NCI-H146 (cell line): ENCODE measurements around the gene THSD4.
"Not testable (repeated sequence)": the region's sequence is repeated elsewhere in the genome, so short reads cannot be mapped to it uniquely, and the experiment has no call there.

ENCODE experiments used
- DNase-seq: peaks from one replicate; lab custom pipeline; 2025; lab: John Stamatoyannopoulos, UW

THSD4 gene

DNA sequence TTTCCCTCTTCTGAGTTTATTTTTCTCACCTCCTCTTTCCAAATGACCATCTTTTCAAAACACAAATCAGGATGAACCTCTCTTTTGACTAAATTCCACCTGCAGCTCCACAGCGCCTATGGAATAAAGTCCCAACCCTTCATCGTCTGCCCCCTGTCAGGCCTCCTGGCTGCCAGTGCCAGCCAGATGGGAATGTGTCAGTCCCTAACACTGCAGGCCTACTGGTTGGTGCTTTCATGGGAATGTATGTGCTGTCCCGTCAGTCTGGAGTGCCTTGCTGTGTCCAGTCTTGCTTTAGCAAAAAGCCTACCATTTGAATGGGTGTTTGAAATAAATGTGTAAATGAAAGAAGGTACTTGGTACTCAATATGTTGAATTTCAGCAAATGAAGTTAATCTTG lies 310.1 kb downstream of the THSD4 start:
- DNase-seq = no peak

DNA sequence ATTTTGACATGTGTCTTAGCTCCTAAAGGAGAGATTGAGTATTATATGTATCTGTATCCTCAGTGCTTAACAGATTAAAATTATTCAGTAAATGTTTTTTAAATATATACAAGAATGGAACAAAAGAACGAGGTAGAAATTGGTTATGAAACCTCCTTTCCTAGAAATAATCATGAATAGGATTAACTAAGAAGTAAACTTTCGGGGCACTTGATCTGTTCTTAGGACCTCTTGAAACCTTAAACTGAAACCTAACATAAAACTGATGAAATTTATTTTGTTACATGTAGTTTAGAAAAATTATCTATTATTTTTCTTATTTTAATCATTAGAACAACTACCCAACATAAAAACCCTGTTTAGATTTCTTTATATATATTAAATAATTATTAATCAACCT lies 311.5 kb downstream of the THSD4 start:
- no peak for DNase-seq

DNA sequence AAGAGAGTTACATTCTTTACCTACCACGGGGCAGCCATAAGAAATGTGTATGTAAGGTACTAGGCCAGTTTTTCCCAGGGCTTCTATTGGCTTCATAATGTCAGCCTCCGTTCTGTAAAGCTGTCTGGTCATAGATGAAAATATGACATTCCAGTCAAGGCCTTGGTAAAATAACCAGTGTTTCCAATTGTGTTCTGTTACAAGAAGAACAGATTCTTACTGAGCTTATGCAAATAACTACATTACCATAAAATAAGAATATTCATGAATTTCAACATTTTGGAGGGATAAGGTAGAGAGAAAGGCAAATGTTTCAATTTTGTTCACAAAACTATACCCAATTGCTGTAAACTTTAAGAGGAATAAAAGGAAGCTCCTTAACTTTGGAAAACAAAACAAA lies 315.5 kb downstream of the THSD4 start:
- no peak for DNase-seq

DNA sequence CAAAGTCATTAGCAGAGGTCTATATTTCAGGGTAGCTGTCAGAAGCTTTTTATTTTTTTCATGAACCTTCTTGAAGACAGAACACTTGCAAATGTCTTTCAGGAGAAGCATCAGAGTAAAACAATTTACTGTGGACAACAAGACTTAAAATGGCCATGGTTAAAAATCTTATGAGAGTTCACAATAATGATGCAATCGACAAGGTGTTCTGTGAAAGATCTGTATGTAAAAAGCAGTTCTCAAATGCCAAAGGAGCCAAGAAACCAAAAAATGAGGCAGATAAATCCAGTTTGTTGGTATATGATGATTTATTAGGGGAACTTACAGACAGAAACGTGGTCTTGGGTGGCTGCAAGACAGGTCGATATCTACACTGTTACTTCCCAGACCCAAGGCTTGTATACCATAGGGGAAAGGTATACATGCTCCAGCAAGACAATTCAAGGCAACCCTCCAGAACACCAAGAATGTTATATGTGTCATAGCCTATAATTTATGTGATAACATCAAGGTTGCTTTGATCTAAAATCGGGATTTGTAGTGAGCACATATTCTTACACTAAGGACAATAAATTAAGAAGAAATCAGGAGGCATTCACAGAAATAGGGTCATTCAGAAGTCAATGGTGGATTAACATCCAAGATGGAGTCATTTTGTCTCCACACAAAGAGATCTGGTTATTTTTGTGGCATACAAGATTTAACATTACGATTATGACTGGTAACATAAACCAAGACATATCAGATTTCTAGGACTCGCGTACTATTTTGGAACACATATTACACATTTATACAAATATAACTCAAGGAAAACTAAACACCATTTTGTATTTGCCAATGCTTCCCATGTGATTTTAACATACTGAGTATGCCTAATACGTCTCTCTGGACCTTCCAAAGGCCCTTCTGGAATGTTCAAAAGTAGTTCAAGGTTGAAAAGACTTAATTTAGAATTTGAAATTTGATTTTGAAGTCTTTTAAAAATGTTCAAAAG lies 316.4 kb downstream of the THSD4 start:
- no peak for DNase-seq

DNA sequence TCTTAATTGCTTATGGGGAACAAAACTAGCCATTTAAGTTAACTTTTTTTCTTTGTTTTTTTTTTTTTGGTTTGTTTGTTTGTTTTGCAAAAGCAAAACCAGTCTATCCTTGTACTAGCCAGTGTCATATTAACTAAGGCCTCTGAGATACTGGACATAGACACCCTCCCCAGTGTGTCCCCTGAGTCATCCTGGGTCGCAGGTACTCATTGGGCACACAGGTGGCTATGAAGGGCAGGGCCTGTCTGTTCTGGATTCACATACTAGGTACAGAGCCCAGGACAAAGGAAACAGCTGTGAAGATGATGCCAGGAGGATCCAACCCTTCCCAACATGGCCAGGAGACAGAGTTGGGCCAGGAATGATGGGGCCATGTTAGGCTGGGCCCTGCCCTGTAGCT lies 318.1 kb downstream of the THSD4 start:
- DNase-seq = no peak

DNA sequence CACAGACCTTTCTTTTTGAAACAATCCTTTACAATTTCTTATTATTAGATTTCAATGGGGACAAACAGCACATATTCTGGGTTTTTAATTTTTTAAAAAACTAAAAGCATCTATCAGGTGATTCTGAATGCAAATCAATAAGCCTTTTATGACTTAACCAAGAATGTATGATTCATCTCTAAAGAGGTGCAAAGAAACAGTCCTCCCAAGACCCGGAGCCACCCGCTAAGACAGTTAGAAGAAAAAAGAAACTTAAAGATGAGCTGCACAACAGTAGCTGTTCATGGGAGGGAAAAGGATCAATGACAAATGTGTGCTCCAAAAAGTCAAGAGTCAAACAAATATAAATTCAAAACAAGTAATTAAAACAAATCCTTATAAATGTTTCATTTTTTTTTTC lies 319.5 kb downstream of the THSD4 start:
- no peak for DNase-seq

DNA sequence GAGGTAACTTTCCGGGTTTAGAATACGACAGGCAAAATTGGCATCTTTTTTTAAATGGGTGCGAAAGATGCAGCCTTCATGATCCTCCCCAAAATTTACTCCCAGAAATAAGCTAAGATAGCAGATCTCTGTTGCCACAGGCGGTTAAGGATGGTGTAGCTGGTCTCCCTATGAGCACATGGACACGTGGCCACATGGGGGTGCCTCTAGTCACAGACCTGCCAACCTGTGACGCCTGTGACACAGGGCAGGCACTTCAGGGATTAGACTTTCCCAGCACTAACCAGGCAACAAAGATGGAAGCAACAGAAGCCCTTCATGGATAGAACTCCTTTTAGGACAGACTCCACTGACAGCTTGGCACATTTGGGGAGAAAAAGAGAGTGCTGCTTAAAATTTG lies 320.3 kb downstream of the THSD4 start:
- DNase-seq = no peak

DNA sequence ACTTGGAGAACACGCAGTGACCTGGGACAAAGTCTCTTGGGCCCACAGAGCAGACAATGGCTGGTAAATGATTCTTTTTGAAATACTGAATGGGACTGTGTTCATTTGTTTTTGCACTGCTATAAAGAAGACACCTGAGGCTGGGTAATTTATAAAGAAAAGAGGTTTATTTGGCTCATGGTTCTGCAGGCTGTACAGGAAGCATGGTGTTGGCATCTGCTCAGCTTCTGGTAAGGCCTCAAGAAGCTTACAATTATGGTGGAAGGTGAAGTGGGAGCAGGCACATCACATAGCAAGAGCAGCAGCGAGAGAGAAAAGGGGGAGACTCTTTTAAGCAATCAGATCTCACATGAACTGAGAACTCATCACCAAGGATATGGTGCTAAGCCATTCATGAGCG lies 321.6 kb downstream of the THSD4 start:
- DNase-seq = no peak

DNA sequence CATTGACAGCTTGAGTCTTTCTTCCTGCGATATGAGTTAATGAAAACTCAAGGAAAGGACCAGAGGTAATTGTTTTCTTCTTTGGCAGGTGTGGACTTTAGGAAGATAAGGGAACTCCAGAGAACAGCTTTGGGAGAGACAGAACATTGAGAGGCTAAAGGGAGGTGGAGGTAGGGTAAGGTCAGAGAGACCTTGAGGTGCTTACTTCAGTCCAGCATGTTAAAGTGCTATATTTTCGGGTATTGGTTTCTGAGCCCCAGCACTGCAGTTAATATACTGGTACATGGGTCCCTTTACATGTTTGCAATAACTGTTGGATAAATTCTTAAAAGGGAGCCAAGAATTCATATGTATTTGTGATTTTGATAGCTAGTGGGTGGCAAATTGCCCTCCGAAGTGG lies 322.1 kb downstream of the THSD4 start:
- no peak for DNase-seq

DNA sequence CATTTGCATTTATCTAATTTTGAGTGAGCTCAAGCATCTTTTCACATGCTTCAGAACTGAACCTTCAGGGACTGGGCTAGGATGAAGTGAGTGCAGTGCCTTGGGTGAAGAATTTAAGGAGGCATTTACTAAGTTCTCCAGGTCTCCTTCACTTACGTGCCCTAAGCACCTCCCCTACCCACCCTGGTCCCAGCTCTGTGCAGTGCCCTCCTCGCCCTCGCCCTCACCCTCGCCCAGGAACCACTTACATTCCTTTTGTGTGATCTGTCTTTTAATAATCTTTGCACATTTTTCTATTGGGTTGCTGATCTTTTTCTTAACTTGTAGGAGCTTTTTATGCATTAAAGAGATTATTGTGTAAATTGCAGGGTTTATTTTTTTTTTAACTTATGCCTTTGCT lies 322.6 kb downstream of the THSD4 start:
- peak; percentile 58 for DNase-seq

DNA sequence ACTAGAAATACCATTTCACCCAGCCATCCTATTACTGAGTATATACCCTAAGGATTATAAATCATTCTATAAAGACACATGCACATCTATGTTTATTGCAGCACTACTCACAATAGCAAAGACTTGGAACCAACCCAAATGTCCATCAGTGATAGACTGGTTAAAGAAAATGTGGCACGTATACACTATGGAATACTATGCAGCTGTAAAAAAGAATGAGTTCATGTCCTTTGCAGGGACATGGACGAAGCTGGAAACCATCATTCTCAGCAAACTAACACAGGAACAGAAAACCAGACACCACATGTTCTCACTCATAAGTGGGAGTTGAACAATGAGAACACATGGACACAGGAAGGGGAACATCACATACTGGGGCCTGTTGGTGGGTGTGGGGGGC lies 324.2 kb downstream of the THSD4 start:
- not testable (repeated sequence) for DNase-seq

DNA sequence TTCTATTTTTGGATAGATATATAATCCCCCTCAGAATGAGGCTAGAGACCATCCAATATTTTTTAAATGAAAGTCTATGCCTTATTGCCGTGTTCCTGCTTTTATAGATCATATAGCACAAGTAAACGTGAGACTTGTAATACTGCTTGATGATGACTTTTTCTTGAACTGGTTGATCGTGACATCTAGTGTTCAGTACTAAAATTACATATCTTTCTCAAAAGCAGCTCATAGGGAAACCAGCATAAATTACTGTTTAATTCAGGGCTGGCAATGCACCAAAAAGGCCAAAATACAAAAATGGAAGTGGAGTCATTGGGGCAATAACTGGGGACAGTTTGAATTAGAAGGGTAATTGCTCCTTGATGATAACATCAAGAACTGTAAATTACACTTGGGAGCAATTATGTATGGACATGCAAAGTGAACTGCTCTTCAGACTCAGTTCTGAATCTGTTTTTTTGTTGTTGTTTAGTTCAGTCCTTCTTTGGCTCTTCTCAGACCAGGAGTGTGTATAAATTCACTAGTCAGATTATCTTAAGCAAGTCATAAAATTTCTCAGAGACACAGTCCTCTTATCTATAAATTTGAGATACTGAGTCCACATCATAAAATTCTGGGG lies 325.3 kb downstream of the THSD4 start:
- DNase-seq = peak; percentile 52

DNA sequence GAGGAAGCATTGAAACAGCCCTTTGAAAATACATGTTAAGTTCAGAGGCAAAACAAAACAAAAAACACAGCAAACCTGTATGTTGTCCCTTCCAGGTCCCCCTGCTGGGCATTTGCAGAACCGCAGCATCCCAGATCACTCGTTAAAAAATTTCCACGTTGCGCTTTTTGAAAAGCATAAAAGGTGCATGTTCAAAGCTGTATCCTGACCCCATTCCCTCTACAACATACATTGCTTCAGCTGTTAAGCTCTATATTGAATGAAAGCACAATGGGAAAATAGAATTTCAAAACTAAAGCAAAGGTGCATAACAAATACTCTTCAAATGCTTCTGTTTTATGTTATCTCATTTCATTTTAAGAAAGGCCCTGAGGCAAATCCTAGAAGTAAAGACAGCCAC lies 328.3 kb downstream of the THSD4 start:
- peak; percentile 35 for DNase-seq

DNA sequence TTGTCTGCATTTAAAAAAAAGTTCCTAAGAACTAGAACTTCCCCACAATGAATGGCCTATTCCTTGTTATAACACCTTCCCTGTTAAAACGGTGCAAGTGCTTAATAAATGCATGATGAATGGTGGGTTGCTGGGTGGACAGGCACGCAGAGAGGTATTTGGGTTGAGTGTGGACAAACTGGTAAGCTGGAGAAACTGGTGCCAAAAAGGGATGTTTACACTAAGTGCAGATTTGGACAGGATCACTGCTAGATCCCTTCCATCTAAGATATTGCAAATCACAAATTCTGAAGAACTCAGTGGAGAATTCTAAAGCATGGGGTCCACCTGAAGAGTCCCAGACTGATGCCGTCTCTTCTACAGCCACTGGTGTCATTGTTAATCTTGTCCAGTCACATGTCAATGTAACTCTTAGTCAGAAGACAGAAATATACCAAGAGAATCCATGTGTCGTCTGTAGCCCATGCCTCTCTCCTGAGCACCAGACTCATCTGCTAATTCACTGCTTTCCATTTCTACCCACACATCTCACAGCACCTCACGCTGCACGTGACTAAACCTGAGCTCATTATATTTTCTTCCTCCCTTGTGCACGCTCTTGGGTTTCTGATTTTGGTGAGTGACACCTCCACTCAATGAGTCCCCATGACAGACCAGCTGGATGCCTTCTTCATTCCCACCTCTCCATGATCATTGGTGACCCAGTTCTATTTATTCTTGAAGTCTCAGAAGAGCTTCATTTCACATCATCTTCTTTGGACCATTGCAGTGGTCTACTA lies 328.9 kb downstream of the THSD4 start:
- no peak for DNase-seq

DNA sequence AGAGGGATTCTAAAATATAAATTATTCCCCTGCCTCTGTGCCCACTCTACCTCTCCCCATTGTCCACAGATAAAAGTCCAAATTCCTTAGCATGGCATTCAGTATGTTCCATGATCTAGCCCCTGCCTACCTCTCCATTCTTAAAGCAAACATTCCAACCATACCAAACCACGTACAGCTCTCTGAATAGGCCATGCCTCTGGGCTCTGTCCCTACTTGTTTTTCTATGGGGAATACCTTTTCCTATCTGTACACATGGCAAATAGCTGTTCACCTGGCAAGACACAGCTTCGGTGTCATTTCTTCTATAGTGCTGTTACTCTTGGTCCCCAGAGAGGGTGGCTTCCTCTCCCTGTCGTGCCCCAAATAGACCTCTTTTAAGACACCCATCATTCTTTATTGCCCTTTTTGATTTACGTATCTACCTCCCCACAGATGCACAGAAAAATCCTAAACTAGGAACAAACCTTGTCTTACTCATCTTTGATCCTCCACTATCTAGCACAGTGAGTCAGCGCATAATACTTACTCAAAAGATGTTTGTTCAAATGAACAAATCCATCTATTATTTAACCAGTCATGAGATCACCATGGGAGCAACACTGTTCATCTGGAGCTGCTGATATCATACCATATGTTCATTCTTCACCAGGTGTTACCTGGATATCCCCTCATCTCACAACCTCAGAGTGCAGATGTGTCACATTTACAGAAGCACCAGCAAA lies 329.8 kb downstream of the THSD4 start:
- peak; percentile 20 for DNase-seq

DNA sequence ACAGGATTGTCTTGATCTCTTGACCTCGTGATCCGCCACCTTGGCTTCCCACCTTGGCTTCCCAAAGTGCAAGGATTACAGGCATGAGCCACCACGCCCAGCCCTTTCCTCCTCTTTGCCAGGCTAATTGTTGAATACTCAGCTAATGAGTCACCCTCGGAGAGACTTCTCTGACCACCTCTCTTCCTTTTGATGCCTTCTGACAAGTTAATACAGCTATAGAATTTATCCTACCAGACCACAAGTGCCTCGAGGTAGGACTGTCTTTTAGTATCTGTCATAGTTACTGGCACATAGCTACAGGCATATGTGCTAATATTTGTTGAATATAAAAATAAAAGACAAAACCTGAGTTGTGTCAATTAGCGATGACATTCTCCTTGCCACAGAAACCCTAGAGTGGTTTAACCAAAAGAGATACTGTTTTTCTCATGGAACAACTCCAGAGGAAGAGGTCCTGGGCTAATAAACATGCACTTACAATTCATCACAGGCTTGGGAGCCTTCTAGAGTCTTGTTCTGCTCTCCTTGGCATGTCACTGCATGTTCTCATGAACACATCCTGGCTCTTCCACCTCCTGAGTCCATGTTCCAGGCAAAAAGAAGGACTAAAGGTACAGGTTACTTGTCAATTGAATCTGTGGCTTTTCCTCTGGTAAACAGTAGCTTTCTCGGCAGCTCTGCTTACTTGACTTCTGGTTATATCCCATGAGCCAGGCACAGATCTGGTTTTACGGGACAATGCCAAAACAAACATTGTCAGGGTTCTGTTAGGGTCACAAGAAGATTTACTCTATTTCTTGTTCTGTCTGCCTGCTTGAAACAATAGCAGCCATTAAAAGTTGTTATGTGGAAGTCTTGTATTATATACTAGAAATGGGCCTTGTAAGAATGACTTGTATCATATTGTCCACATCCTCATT lies 332.3 kb downstream of the THSD4 start:
- DNase-seq = no peak

DNA sequence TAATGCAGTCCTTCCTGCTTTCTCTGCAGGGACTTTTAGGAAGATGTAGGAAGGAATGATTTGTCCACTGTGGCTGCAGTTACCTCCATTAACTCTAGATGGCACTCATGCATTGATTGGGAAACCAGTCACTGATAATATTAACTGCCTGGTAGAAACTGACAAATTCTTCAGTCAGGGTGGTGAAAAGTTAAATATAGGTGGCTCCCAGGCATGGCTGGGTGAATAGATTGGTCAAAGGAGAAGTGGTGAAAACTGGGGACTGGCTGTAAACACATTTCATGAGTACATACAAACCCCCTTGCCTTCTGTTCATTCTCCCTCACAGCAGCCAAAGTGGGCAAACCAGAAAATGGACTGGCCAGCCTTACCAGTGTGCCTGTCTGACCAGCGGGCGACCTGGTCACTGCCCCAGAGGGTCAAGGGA lies 333.4 kb downstream of the THSD4 start:
- DNase-seq = peak; percentile 48

DNA sequence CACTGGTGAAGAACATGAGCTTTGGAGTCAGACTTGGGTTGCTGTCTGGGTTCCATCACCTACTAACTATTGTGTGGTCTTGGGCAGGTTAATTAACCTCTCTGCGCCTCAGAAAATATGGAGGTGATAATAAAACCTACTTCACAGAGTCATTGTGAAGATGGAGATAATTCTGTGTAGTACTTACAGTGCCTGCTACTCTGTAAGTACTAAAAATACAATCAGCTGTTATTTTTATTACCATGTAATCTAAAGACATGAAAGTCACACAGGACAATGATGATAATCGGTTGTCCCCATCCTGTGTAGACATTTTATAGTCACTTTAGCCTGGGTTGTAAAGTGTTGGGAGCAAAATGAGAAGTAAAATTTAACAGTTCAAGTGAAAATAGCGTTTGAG lies 334.1 kb downstream of the THSD4 start:
- no peak for DNase-seq

DNA sequence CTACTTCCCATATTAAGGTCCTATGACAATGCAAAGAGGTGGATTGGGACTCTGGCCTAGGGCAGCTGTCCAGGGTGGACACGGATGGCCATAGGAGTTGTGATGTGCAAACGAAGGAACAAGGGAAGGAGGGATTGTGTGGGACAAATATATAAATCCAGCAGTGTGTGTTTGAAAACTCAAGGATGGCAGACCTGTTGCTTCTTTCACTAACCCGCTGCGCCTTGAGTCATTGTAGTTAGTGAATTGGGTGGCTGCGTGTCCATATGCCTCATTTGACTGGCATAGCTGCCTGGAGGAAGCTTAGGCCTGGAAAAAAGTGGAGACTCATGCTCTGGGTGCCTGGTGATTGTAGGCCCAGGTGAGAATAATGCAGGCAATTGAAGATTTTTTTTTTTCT lies 334.7 kb downstream of the THSD4 start:
- DNase-seq = no peak

DNA sequence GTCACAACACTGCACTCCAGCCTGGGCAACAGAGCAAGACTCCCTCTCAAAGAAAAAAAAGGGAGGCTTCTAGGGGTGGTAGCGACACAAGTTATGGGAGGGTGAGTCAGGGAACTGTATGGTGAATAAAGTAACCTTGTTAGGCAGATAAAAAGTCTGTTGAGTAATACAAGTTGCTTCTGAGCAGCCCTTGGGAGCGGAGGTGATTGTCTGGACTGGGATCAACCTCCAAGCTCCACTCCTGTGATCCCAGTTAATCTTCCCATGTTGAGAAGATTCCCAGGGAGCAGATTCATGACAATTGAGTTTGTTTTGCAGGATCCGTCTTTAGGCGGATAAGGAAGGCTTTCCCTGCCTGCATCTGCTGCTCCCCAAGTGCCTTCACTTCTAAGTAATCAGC lies 335.9 kb downstream of the THSD4 start:
- DNase-seq = no peak

DNA sequence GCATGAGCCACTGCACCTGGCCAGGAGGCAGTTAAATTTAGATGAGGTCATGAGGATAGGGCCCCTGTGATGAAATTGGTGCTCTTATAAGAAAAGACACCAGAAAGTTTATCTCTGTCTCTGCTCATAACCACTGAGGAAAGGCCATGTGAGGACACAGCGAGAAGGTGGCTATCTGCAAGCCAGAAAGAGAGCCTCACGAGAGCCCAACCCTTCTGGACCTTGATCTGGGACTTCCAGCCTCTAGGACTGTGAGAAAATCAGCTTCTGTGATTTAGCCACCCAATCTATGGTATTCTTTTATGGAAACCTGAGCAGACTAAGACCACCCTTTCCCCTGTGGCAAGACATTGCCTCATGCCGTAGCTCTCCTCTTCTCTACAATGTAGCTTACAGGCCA lies 337.6 kb downstream of the THSD4 start:
- DNase-seq = no peak
